C4-2B (cell line): ENCODE data around the gene INO80C.

Experiments used
- ZFX ChIP-seq: fragments of 450-650 bp; IDR thresholded peaks from 2 replicates; pipeline ENCODE4 v1.6.1; 2017
- TF ChIP-seq, protein P1 (sequence below): fragments of 450-650 bp; conservative IDR thresholded peaks from 2 replicates; pipeline ENCODE4 v1.5.1; 2017; ENCODE audit warnings: mild to moderate bottlenecking

GRCh38 chr18:35491700-35492077 lies 6.1 kb downstream of the INO80C start:
- TF ChIP-seq, protein P1, sequence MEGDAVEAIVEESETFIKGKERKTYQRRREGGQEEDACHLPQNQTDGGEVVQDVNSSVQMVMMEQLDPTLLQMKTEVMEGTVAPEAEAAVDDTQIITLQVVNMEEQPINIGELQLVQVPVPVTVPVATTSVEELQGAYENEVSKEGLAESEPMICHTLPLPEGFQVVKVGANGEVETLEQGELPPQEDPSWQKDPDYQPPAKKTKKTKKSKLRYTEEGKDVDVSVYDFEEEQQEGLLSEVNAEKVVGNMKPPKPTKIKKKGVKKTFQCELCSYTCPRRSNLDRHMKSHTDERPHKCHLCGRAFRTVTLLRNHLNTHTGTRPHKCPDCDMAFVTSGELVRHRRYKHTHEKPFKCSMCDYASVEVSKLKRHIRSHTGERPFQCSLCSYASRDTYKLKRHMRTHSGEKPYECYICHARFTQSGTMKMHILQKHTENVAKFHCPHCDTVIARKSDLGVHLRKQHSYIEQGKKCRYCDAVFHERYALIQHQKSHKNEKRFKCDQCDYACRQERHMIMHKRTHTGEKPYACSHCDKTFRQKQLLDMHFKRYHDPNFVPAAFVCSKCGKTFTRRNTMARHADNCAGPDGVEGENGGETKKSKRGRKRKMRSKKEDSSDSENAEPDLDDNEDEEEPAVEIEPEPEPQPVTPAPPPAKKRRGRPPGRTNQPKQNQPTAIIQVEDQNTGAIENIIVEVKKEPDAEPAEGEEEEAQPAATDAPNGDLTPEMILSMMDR, result no peak
- no peak for TF ChIP-seq ZFX
